Spleen (tissue), 11 donors: Measurements from ENCODE around the gene PSORS1C2. TPM values are rescaled to one million over a fixed set of nuclear protein-coding genes. Genes with fewer than 3 reads are reported as not detected.
"Not testable (repeated sequence)": the region's sequence is repeated elsewhere in the genome, so short reads cannot be mapped to it uniquely, and the experiment has no call there.

ENCODE experiments used
- DNase-seq: peaks from one replicate; pipeline ENCODE4 v3.0.0-alpha.2; 2020
- H3K27ac ChIP-seq, 8 donors: fragments of 200-600 bp; sonication (generic) in 7 of 8; 1 replicate in 4 of 8; 2 replicates in 4 of 8; pipeline versions ENCODE4 v1.5.0 to v1.8.0; 2016 to 2021; ENCODE audit warnings: inconsistent platforms in 4 of 8, mild to moderate bottlenecking in 4 of 8, moderate library complexity in 1 of 8
- H3K27me3 ChIP-seq, 7 donors: fragments of 200-600 bp; sonication (generic) in 6 of 7; replicated peaks in 1 of 7; 1 replicate in 4 of 7; 2 replicates in 3 of 7; pipeline versions ENCODE4 v1.5.0 to v1.8.0; 2016 to 2021; ENCODE audit warnings: inconsistent platforms in 3 of 7, mild to moderate bottlenecking in 1 of 7
- H3K36me3 ChIP-seq, 6 donors: fragments of 200-600 bp; sonication (generic) in 5 of 6; 1 replicate in 4 of 6; 2 replicates in 2 of 6; pipeline versions ENCODE4 v1.5.0 to v1.8.0; 2016 to 2021; ENCODE audit warnings: inconsistent platforms in 2 of 6
- H3K4me1 ChIP-seq, 6 donors: fragments of 200-600 bp; sonication (generic) in 5 of 6; 1 replicate in 3 of 6; 2 replicates in 3 of 6; pipeline versions ENCODE4 v1.5.0 to v1.8.0; 2016 to 2021; ENCODE audit warnings: inconsistent platforms in 3 of 6
- H3K4me3 ChIP-seq, 8 donors: fragments of 200-600 bp; sonication (generic) in 7 of 8; 1 replicate in 4 of 8; 2 replicates in 4 of 8; pipeline versions ENCODE4 v1.5.0 to v1.8.0; 2016 to 2021; ENCODE audit warnings: inconsistent platforms in 4 of 8, mild to moderate bottlenecking in 4 of 8, moderate library complexity in 2 of 8
- H3K9me3 ChIP-seq, 8 donors: fragments of 200-600 bp; sonication (generic) in 7 of 8; 1 replicate in 4 of 8; 2 replicates in 4 of 8; pipeline versions ENCODE4 v1.5.0 to v1.8.0; 2016 to 2021; ENCODE audit warnings: inconsistent platforms in 4 of 8
- POLR2A ChIP-seq, 3 donors: fragments of 450-650 bp; IDR thresholded peaks; one replicate each; pipeline ENCODE4 v1.5.1; 2017; ENCODE audit warnings: antibody characterized with exemption in 3 of 3, mild to moderate bottlenecking in 1 of 3
- POLR2AphosphoS5 ChIP-seq, 3 donors: sonication (generic); formaldehyde crosslinking; IDR thresholded peaks; one replicate each; pipeline ENCODE4 v1.5.1; 2017; ENCODE audit warnings: antibody characterized with exemption in 3 of 3
- WGBS, 5 donors: extraction: QIAGEN DNeasy Blood & Tissue Kit in 3 of 5; methylation state at CpG; one replicate each; pipeline versions ENCODE4 v1.1.5 to v1.1.7; 2013 to 2018; 5-methylcytosine and 5-hydroxymethylcytosine counted together
- intact Hi-C: fragments of 100-400 bp; cut with DNase I; formaldehyde crosslinking; loops from one replicate; pipeline ENCODE4 v1.15.0; 2023; ENCODE audit warnings: low total_unique reads
- polyA plus RNA-seq, 3 donors: library from polyadenylated mRNA; stranded (reverse); fragments of 200-250 nt; gene quantifications; one replicate each; pipeline ENCODE4 v1.2.1, GENCODE V29; 2013
- total RNA-seq, 7 donors: library from RNA; depleted of rRNA in 3 of 7; stranded (reverse); fragments of >200 nt in 3 of 7; fragmentation: NEBNext Ultra II Directional in 4 of 7; extraction: Animal tissue kit (Norgen Biotek cat#: 25700) in 4 of 7; gene quantifications; one replicate each; pipeline versions ENCODE4 v1.1.0 to v1.2.1, GENCODE V29; 2016 to 2021
- TF ChIP-seq, protein P1 (sequence below), 11 experiments: fragments of 200-600 bp in 7 of 11; fragments of 450-650 bp in 4 of 11; sonication (generic) in 4 of 11; IDR thresholded peaks in 8 of 11; conservative IDR thresholded peaks in 3 of 11; 1 replicate in 7 of 11; 2 replicates in 4 of 11; pipeline versions ENCODE4 v1.4.0 to v1.8.0; 2016 to 2021; ENCODE audit warnings: antibody characterized with exemption in 11 of 11, inconsistent platforms in 4 of 11, mild to moderate bottlenecking in 1 of 11
- donor health status: healthy with polysubstance abuse.
- donor health status: DM: no; HTN: no; CAD: no; lungs with moderate emphysema.
- donor health status: DM: no; HTN: no; CAD: no.
- donor health status: Bipolar disorder and iron deficiency.
- donor health status: healthy.
- donor health status: DM: no; HTN: no; CAD: no.
- donor health status: DM: yes; HTN: yes; CAD: no.

The PSORS1C2 gene
- total and polyA plus RNA-seq, 10 donors, result not detected

DNA sequence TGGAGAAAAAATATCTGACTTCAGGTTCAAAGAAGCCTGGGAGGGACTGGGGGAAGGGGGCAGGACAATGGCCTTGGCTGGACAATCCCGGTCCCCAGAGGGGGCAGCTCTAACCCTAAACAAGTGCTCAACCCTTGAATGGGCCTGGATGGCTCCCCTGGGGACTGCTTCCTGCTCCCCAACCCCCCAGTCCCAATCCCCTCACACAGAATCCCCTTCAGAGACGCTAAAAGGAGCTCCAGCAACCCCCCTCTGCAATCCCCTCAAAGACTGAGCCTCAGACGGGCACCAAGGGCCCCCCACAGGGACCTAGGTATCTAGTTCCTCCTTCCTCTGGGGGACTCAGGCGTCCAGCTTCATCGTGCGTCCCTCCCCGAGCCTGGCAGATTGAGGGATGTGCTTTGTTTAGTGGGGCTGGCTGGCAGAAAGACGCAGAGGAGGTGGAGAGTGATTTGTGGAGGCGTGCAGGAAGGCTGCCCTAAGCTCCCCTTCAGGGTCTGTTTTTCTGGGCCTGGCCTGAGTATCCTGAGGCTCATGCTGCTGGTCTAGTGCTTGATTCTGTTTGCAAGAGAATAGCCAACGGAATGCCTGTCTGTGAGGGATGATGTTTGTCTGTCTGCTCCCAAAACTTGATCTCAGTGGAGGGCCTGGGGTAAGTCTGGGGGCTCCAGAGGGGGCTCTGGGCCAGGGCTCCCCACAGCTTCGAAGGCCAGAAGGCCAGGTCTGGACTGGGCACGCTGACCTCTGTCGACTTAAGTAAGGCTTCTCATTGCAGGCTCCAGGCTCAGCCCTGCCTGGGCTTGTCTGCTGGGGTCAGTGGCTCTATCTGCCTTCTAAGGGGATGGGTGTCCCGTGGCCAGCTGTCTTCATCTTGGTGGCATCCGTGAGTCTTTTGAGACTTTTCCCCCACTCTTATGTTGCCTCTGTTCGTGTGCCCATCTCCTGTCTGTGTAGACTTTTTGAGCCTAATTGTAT lies 33.4 kb upstream of the PSORS1C2 start:
- Histone ChIP-seq H3K9me3 (no peaks in the 10 kb centered on the region), H3K4me3 (no peak overlapping the region), H3K27ac (no peak overlapping the region), H3K4me1 (no peaks in the 10 kb centered on the region), H3K36me3 (peaks cover 0 to 7% (median 0%) of the 10 kb centered on the region in 6 donors), H3K27me3 (no peaks in the 10 kb centered on the region)
- TF ChIP-seq POLR2AphosphoS5 (IDR thresholded peaks at IDR 0.05) (no peak), POLR2A (IDR thresholded peaks at IDR 0.05) (no peak)
- TF ChIP-seq, protein P1, sequence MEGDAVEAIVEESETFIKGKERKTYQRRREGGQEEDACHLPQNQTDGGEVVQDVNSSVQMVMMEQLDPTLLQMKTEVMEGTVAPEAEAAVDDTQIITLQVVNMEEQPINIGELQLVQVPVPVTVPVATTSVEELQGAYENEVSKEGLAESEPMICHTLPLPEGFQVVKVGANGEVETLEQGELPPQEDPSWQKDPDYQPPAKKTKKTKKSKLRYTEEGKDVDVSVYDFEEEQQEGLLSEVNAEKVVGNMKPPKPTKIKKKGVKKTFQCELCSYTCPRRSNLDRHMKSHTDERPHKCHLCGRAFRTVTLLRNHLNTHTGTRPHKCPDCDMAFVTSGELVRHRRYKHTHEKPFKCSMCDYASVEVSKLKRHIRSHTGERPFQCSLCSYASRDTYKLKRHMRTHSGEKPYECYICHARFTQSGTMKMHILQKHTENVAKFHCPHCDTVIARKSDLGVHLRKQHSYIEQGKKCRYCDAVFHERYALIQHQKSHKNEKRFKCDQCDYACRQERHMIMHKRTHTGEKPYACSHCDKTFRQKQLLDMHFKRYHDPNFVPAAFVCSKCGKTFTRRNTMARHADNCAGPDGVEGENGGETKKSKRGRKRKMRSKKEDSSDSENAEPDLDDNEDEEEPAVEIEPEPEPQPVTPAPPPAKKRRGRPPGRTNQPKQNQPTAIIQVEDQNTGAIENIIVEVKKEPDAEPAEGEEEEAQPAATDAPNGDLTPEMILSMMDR (IDR thresholded peaks at IDR 0.05 in 8 of 11, conservative IDR thresholded peaks at IDR 0.05 in 3 of 11), result no peak
- WGBS, 5 donors, result 58 to 74% (median 72%) methylated on average over 14 to 16 of the region's 16 CpGs
- intact Hi-C loops, result no loop called here
- no peak for DNase-seq

DNA sequence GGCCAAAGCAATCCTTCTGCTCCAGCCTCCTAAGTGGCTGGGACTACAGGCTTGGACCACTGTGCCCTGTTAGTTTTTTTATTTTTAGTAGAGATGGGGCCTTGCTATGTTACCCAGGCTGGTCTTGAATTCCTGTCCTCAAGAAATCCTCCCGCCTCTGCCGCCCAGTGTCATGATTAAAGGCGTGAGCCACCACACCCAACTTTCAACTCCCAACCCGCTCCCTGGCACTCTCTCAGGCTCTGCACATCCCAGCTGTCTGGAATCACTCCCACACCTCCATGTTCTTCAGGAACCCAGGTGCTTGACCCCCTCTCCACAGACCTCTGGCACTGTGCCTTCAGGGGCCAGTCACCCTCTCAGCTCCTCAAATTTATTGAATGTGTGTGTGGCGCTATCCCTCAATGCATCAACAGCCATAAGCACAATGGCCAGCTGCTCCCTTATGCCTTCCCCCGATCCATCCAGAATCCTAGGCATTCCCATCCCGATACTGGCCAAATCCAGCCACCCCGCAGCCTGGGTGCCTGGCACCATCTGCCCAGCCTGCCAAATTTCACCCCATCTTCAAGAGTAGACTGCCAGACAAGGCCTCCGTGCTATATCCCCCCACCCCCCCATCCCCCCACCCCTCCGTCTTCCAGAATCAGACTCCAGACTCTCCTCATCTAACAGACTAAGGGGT lies 32.3 kb upstream of the PSORS1C2 start:
- WGBS, 5 donors, result 86 to 96% (median 92%) methylated on average over 10 of the region's 10 CpGs
- Histone ChIP-seq H3K4me1 (no peaks in the 10 kb centered on the region), H3K9me3 (no peaks in the 10 kb centered on the region), H3K4me3 (no peak overlapping the region), H3K36me3 (peaks cover 0 to 7% (median 0%) of the 10 kb centered on the region in 6 donors), H3K27ac (no peak overlapping the region), H3K27me3 (no peaks in the 10 kb centered on the region)
- intact Hi-C loops, result no loop called here
- DNase-seq, result no peak
- TF ChIP-seq, protein P1 (IDR thresholded peaks at IDR 0.05 in 8 of 11, conservative IDR thresholded peaks at IDR 0.05 in 3 of 11), result no peak
- no peak for TF ChIP-seq POLR2A (IDR thresholded peaks at IDR 0.05)
- TF ChIP-seq POLR2AphosphoS5 (IDR thresholded peaks at IDR 0.05), result no peak

DNA sequence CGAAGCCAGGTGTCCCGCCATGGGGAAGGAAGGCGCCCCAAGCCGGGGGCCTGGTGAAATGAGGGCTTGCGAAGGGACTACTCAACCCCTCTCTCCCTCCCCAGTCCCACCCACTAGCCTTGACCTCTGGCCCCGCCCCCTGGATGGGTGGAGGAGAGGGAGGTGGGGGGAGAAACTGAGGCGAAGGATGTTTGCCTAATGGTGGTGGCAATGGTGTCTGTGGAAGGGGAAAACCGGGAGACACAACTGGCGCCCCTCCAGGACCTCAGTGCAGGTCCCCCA lies 31.7 kb upstream of the PSORS1C2 start, which contains the start of gene POU5F1:
POU5F1 (minus strand) TSS at position 83 of the 282 bp plus-strand sequence; CDS start at position 21, 62 bp downstream.
- H3K9me3 ChIP-seq, result no peaks in the 10 kb centered on the region
- no peak within 1 kb of the TSS for H3K27ac ChIP-seq
- DNase-seq, result no peak
- H3K4me3 ChIP-seq, result no peak within 1 kb of the TSS
- H3K27me3 ChIP-seq, result no peaks in the 10 kb centered on the region
- 76 to 84% (median 83%) methylated on average over 5 to 9 of the region's 9 CpGs for WGBS, 5 donors
- no peak for TF ChIP-seq POLR2AphosphoS5 (IDR thresholded peaks at IDR 0.05)
- no peak for TF ChIP-seq POLR2A (IDR thresholded peaks at IDR 0.05)
- TF ChIP-seq, protein P1 (IDR thresholded peaks at IDR 0.05 in 8 of 11, conservative IDR thresholded peaks at IDR 0.05 in 3 of 11), result no peak
- intact Hi-C loops, result no loop called here
- peaks cover 0 to 5% (median 0%) of the 10 kb centered on the region in 6 donors for H3K36me3 ChIP-seq
- peaks cover 0 to under 1% (median 0%) of the 10 kb centered on the region in 6 donors for H3K4me1 ChIP-seq

DNA sequence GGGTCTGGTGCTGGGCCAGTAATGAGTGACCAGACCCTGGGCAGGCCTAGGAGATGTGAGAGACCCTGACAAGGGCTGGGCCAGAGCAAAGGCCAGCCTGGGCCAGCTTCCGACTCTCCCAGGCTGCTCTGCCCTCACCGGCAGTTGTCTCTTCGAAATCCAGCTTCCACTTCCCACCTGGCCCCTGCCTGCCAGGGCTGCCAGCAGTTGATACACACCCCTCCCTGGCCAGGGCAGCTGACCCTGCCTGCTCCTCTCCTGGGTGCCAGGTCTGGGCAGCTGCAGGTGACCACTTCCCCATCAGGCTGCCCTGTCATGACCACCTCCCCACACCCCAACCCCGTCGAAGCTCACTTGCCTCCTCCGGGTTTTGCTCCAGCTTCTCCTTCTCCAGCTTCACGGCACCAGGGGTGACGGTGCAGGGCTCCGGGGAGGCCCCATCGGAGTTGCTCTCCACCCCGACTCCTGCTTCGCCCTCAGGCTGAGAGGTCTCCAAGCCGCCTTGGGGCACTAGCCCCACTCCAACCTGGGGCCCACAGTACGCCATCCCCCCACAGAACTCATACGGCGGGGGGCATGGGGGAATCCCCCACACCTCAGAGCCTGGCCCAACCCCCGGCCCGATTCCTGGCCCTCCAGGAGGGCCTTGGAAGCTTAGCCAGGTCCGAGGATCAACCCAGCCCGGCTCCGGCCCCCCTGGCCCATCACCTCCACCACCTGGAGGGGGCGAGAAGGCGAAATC lies 31.2 kb upstream of the PSORS1C2 start:
- H3K36me3 ChIP-seq, result not testable (repeated sequence)

More for the DNA sequence above, 31.2 kb upstream of the PSORS1C2 start:
- DNase-seq, H3K4me3 ChIP-seq, H3K9me3 ChIP-seq, H3K4me1 ChIP-seq, H3K27me3 ChIP-seq, intact Hi-C loops, H3K27ac ChIP-seq: not testable (repeated sequence)
- 73 to 83% (median 77%) methylated on average over 14 to 23 of the region's 23 CpGs for WGBS, 5 donors
